T-helper 1 cell treated with Interleukin-12 subunit alpha and Interleukin-12 subunit beta and Interleukin-4 antibody, amounts not matched to agents 30 ng/mL and 1 ng/mL, for 36 hours (primary cell): Measurements from ENCODE around the gene ZDHHC24. TPM values are rescaled to one million over a fixed set of nuclear protein-coding genes. Genes with fewer than 3 reads are reported as not detected.

Experiments
- intact Hi-C: fragments of 100-400 bp; cut with micrococcal nuclease; formaldehyde crosslinking; loops from one replicate; pipeline ENCODE4 v1.15.1; 2024
- total RNA-seq: library from RNA; stranded (reverse); gene quantifications from 2 replicates; pipeline ENCODE4 v1.2.3, GENCODE V29; 2022

Gene ZDHHC24
- total RNA-seq, 1 donor from 2014 or later = 17.5 TPM

- intact Hi-C loops = no loop called here
These were observed 40.5 kb downstream of the ZDHHC24 start for GRCh38 chr11:66505276-66505816.

- intact Hi-C loops = no loop called here
These were observed 47.3 kb downstream of the ZDHHC24 start for GRCh38 chr11:66498506-66498905.

- intact Hi-C loops = no loop called here
These were observed 48.6 kb downstream of the ZDHHC24 start for GRCh38 chr11:66497206-66497605.

DNA sequence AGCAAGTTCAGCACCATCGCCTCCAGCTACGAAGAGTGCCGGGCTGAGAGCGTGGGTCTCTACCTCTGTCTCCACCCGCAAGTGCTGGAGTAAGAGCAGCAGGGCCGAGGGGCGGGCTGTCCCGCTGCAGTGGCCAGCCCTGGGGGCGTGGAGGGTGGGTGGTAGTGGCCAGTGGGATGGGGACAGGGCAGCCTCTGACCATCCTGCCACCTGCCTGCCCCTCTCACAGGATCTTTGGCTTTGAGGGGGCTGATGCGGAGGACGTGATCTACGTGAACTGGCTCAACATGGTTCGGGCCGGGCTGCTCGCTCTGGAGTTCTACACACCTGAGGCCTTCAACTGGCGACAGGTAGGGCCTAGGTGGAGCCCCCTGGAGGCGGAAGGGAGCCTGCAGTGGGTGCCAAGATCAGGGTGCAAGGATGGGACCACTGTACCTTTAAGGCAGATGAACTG lies 50.4 kb downstream of the ZDHHC24 start:
- intact Hi-C loops = no loop called here

- intact Hi-C loops = no loop called here
These were observed 50.9 kb downstream of the ZDHHC24 start for GRCh38 chr11:66494935-66495334.

- intact Hi-C loops = no loop called here
These were observed 51.4 kb downstream of the ZDHHC24 start for GRCh38 chr11:66494458-66494857.

DNA sequence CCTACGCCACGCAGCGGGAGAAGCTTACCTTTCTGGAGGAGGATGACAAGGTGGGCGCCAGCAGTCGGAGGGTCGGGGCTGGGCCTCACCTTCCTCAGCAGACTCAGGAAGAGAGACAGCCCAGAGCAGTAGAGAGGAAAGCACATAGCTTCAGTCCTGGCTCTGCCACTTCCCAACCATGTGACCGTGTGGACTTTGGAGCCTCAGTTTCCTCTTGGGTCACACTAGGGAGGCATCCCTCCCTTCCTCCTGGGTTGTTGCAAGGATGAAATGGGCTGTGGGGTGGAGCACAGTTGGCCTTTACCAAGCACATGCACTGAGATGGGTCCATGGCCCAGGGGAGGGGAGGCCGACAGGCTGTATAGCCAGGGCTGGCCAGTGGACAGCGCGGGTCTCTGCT lies 52.7 kb downstream of the ZDHHC24 start:
- intact Hi-C loops = no loop called here

DNA sequence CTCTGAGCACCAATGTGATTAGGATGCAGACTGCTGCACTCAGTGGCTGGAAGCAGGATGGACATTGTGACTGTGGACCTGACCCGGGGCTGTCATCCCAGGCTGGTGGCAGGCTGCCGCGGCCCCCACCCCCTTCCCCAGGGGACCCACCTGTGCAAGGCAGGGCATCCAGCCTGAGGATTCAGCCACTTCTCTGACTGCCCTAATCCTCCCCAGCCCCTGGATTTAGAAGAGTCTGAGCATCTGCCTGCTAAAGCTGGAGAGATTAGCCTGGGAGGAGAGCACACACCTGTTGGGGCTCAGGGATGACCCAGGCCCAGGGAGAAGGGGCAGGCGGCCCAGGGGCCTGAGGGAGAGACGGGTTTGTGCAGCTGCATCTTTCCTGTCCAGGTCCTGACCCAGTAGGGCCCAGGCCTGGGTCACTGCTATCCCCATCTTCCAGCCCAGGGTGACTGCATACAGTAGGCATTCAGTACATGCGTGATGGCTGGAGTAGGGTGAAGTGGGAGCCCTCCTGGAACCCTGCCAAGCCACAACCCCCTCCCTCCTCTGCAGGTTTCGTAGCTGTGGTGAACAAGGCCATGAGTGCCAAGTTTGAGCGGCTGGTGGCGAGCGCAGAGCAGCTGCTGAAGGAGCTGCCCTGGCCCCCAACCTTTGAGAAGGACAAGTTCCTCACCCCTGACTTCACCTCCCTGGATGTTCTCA lies 53.5 kb downstream of the ZDHHC24 start:
- intact Hi-C loops = no loop called here

DNA sequence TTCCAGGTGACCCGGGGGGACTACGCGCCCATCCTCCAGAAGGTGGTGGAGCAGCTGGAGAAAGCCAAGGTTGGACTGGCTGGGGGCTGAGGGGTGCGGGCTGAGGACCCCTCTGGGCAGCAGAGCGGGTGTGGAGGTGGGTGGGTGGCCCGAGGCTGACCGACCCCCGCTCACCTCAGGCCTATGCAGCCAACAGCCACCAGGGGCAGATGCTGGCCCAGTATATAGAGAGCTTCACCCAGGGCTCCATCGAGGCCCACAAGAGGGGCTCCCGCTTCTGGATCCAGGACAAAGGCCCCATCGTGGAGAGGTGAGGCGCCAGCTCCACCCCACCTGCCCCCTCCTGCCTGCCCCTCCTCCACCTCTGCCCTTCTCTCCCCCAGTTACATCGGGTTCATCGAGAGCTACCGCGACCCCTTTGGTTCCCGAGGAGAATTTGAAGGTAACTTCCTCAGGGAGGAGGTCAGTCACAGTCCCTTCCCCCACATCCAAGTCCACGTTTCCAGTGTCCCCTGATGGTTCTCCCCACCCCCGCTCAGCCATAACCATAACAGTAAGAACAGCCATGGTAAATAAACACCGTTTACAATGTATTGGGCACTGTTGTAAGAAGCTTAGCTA lies 54.4 kb downstream of the ZDHHC24 start:
- intact Hi-C loops = no loop called here

DNA sequence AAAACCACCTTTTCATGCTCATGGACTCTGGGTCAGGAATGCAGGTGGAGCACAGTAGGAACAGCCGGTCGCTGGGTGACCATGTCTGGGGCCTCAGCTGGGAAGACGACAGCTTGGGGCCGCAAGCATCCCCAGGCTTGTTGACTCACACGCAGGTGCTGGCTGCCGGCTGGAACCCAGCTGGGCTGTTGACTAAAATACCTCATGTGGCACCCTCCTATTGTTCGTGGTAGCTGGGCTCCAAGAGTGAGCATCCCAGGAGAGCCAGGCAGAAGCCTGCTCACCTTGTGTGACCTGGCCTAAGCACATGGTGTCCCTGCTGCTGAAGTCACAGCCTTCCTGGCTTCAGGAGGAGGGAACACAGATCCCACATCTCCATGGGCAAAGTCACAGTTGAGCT lies 56.2 kb downstream of the ZDHHC24 start:
- intact Hi-C loops = no loop called here

- intact Hi-C loops = no loop called here
These were observed 56.9 kb downstream of the ZDHHC24 start for GRCh38 chr11:66488957-66489356.

DNA sequence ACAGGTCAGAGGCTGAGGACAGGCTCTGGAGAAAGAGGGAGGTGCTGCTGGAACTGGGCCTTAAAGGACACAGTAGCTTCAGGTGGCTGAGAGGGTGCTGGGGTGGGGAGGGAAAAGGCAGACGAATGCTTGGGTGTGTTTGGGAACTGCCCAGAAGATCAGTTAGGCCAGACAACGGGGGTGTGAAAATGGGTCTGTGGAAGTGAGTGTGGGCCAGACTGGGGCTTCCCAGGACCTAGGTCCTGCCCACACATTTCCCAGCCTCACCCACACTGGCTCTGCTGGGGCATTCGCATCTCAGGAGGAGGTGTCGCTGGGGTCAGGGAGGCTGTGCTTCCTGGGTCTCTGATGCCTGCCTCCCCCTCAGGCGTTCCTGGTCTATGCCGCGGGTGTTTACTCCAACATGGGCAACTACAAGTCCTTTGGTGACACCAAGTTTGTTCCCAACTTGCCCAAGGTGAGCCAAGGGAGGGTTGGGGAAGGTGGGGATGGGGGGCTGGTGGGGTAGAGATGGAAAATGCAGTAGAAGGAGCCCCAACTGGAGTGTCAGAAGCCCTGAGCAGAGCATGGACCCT lies 61.0 kb downstream of the ZDHHC24 start:
- intact Hi-C loops = no loop called here

- intact Hi-C loops = loop anchor here (1.0 to 2.0 kb wide), 11 partner anchors 14 to 621 kb away; partner anchors contain the start of genes ACTN3, BBS1, PELI3 and RBM14
These were observed 65.5 kb downstream of the ZDHHC24 start, which contains the start of gene DPP3 for GRCh38 chr11:66480117-66480938. TSS of gene DPP3 (plus strand) at chr11:66480434. CDS start at chr11:66482201, 1,767 bp downstream.

DNA sequence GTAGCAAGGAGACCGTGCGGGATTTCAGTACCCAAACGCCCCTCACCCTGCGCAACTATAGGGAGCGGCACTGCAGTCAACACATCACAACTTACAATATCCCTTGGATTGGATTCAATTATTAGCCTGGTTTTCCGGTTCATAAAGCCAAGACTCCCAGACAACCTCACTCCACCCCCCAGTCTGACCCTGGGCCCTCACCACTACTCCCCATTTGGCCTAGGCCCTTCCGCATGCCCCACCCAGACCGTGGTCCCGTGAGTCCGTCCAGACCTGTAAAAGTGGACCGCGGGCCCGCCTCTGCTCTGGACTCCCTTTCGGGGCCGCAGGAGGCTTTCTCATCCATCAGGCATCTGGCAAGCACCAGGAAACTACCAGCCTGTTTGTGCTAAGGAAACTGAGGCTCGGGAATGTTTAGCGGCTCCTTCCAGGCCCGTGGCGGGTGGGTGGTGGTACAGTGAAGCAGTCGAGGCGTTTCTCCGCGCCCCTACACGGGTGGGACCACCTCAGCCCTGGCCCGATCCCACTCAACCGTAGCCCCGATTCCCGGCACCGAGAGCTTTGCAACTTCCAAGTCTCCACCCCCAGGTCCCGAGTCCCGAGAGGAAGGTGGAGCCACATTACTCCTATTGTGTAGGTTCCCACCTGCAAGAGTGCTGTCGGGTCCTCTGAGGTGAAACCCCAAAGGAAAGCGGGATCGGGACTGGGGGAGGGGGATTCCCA lies 66.3 kb downstream of the ZDHHC24 start:
- intact Hi-C loops = loop anchor here (1.0 to 5.0 kb wide), 13 partner anchors 13 to 1323 kb away; partner anchors contain the start of genes ACTN3, BBS1, PELI3 and RBM14

DNA sequence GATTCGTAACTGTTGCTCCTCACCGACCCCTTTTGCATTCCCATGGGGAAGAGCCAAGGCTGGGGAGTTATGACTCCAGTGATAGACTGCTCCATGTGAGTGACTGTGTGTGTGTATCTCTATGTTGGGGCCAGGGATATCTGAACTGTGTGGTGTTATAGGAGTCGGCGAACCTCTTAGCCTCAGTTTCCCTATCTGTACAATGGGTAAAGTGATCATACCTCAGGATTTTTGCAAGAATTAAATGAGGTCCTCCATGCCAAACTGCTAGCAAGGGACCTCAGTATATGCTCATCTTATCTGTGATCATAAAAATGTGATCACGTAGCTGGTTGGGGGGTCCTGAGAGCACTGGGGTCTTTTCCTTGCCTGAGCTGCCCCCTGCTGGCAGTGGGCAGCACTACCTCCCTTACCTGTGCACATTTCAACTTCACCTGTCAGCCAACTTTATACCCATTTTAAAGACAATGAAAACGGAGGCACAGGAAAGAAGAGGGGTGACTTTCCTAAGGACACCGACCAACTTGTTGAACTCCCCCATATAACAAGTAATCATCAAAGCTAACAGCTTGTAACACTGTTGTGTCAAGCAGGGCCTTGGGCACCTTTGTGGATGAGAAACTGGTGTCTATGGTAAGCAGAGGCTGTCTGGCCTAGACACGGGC lies 67.0 kb downstream of the ZDHHC24 start:
- intact Hi-C loops = loop anchor here (1.0 to 5.0 kb wide), 2 partner anchors 71 to 1323 kb away; no protein-coding TSS in a partner anchor

- intact Hi-C loops = loop anchor here (5.0 kb wide), 1 partner anchor 1325 kb away; no protein-coding TSS in a partner anchor
These were observed 68.3 kb downstream of the ZDHHC24 start for GRCh38 chr11:66477263-66478201.

GRCh38 chr11:66476841-66477251 lies 69.0 kb downstream of the ZDHHC24 start:
- intact Hi-C loops = loop anchor here (5.0 kb wide), 1 partner anchor 1325 kb away; no protein-coding TSS in a partner anchor

DNA sequence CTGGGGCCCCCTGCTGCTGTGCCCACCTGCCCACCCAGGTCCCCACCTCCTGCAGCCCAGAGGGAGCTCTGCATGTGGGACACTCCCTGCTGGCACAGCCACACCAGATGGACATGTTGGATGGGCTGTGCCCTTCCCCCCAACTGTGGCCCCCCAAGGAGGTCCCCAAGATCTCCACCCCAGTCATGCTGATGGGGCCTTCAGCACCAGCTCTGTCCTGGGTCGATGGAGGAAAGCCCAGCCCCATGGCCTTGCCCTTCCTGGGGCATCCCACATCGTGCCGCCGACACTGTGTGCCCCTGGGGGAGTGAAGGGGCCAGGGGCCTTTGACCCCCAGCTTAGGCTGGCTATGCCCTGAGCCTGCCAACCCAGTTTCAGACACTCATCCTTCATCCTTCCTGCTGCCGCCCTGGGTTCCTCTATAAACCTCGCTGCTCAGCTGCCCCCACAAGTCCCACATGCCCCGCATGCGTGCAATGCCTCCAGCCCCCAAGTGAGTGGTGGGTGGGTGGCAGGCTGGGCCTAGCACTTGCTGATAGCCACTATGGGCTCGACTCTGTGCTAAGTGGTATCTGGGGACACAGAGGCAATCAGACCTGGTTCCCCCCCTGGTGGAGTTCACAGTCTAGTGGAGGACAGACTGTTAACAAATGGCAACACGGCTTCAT lies 69.5 kb downstream of the ZDHHC24 start:
- intact Hi-C loops = loop anchor here (5.0 kb wide), 1 partner anchor 1326 kb away; no protein-coding TSS in a partner anchor
